ENCODE data around the gene GPR171.

Gene GPR171

DNA sequence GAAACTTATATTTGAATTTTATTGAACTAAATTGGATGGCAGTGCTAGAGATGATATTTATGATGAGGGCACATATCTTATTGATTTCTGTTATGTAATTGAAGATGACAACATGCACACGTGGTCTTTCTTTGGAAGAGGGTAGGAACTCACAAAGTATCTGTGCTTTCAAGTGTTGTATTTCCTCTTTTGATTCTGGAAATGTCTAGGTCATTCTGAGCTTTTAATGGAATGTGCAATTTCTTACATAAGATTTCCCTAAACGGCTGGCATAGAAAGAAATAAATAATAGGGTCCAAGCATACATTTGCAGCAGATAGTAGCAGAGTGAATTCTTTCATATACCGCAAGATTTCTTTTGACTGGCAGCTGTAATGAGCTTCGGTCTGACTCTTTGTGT is 10.1 kb upstream of the GPR171 start:
- no peak for DNase-seq

DNA sequence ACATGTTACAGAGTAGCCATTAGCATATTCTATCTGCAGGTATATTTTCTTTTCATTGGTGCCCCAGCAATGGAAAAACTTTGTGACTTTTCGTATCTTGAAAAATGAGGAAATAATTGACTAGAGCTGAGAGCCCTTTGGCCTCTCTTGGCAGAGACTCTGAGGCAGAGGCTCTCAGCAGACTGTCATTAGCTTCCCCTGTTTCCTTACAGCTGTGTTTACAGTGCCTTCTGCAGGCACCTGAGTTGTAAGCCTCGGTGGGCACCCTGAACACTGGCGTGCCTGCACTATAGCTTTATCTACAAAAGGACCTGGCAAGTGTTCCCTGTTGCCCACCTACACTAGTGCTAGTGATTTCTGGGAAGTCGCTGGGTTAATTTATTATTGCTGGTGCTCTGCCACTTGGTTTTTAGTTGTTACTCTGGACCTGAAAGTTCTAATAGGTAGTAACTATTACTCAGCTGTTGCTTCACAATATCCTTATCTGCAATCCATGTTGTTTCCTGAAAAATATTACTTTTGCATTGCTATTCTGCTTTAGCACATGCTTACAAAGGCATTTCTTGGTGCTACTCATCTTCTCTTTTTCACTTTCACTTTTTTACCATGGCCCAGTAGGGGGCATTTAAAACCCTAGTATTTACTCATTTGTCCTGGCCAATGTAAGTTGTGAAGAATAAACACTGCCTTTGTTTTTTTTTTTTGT is 7.8 kb upstream of the GPR171 start:
- peak; percentile 49 for DNase-seq

DNA sequence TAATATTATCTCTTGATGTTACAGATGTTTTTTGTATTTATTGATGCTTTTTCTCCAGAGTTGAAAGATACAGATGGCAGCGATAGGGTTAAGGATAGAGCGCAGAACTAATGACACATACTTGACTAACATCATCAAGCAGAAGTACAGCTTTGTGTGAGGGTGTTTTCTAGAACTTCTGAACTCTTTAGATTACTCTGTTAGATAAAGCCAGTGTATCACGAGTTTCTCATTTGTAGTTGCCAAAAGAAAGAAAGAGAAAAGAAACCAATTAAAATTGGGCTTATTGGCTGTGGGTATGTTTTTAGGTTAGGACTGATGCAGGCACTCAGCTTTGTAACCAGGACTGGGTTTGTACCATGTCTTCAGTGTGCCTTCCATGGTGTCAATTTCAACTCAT is 6.6 kb upstream of the GPR171 start:
- peak; percentile 13 for DNase-seq

DNA sequence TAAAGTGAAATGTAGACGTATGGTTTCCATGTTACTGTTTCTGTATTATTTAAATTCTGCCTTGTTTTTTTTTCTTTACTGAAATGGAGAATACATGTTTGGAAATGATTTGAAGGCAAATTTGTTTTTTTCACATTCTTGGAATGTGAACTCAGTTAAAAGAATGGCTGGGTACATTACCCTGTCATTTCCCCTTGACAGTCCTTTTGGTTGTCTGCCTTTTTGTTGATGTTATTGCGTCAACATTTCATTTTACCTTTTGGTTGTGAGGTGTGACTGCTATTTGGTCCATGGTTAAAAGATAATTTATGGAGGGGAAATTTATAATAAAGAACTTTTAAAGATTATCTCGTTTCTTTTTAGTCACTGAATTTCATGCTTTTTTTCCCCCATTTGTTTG is 3.2 kb upstream of the GPR171 start:
- DNase-seq = no peak

DNA sequence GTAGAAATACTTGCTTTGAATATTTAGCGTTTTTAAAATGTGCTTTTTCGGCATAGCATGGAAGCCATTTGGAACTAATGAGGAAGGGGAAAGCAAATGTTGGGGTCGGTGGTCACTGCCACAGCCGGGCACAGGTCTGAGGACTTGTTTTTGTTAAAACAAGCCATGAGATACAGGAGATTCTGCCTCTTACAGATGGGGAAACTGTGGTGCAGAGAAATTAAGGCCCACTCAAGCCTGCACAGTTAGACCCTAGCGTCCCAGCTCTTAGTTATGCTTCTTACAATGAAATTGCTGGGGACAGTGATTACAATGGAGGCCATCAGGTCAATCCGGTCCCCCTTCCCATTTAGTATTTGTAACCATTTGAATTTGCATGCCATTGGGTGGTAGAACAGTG is 2.5 kb upstream of the GPR171 start:
- DNase-seq = no peak

DNA sequence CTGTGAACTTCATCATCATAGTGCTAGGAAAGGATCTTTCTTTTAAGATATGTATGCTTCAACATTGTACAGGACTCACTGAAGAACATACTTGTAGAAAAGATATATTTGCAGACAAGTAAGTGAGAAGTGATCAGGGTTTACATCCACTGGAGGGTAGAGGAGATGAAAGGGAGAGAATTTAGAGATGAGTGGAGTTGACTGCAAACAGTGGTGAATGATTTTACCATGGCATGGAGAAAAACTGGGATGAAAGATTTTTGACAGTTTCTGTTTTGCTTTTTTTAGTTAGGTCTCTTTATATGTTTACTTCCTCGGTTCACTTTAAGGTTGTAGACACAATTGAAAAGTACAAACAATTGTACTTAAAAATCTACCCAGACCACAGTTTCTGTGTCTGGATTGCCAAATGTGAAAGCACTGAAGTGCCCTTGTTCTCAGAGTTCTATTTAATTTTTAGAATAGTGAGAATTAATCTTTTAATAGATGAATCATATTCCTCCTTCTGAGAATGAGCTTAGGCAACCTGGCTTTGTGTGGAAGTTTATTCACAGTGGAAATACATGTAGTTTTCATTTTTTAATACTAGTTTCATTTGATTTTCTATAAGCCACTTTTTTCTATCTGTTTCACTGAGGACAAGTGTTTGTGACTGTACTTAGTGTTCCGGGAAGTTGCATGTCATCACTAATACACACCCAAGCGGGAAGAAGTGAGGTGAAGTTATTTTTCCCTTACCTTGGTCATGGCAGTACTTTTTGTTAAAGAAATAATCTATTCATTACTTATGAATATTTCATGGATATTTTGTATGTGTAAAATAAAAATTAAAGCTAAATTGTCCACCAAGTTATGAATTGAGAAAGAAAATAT is 1.8 kb upstream of the GPR171 start:
- no peak for DNase-seq

DNA sequence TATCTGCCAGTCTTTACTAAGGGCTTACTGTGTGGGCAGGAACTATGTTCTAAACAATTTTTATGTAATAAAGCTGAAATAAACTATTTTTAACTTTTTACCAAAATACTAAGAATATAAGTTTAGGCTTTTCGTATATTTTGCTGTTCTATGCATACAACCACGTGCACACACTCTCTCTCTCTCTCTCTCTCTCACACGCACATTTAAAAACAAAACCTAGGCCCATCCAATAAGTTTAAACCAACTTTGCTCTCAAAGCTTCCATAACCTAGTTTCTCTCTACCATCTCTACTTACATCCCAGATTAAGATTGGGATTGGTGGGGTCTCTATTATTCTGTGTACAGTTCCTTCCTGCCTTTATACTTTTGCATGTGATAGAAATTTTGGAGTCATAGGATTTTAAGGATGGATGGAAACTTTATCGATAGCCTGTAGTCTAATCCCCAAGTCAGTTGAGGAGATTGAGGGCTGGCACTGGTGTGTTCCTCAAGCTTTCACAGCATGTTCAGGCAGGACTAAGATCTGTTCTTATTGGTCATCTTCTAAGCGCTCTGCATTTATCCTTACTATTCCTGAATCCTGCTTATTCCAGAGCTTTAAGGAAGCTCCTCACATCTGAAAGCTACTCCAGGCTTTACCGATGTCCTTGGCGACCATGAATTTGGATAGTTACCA is 1.8 kb downstream of the GPR171 start:
- no peak for DNase-seq

DNA sequence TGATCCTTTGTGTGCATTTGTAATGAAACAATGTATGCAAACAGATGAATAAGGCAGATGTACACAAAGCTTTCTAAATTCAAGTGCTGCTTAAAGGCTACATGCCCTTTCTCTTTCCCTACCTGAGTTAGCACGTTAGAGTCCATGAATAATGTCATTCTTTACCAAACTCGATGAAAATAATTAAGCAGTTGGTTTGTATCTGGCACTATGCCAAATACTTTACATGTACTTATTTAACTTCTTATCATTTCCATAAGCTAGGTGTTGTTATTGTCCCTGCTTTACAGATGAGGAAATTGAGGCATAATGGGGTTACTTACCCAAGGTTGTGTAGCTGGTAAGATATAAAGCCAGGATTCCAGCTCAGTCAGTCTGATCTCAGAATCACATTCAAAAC is 2.4 kb downstream of the GPR171 start:
- no peak for DNase-seq

DNA sequence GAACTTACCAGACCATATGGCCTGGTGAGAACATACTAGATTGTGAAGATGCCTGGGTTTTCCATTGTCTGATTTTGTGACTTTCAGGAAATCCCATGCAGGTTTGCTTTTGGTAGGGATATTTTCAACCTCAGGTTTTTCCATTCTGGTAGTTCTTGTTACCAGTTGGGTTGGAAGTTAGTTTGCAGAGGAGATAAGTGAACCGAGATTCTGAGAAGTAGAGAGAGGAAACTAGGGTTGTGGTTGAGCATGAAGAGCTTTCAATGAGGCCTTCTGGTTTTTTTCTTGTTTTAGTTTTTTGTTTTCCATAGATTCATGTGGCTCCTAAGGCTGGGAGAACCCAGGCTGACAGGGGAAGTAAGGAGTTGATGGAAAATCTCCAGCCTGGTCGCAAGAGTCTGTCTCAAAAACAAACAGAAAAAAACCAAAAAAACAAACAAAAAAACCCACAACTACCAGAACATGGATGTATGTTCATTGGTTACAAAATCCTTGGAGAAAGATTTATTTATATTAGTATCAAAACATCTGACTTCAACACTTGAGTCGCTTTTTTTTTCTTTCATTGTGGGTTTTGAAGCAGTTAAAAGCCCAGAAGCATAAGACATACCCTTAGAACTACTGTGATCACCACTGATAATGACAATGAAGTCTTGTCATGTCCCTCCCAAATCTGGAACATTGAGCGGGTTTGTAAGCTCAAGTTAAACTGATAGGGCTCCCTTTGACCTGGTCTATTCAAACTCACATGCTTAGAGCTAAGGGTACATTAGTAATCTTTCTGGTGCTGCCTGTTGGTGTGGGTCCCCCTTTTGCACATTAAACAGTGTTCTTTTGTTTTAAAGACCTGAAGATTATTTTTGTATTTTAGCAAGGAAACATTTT is 3.2 kb downstream of the GPR171 start:
- DNase-seq = peak; percentile 24

DNA sequence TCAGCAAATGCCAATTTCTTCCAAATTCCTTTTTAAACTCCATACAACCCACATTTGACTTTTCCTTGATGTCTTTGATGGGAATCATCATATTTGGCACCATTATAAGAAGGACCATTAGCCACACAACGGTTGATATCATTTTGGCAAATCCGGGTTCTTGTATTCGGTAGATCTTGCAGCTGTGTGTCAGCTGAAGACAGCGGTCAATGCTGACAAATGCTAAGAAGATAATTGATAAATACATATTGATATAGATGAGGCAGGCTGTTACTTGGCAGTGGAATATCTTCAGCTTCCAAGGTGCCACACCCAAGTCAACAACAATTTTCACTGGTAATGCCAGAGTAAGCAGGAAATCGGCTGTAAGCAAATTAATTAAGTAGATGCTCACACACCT is 4.2 kb downstream of the GPR171 start:
- no peak for DNase-seq

DNA sequence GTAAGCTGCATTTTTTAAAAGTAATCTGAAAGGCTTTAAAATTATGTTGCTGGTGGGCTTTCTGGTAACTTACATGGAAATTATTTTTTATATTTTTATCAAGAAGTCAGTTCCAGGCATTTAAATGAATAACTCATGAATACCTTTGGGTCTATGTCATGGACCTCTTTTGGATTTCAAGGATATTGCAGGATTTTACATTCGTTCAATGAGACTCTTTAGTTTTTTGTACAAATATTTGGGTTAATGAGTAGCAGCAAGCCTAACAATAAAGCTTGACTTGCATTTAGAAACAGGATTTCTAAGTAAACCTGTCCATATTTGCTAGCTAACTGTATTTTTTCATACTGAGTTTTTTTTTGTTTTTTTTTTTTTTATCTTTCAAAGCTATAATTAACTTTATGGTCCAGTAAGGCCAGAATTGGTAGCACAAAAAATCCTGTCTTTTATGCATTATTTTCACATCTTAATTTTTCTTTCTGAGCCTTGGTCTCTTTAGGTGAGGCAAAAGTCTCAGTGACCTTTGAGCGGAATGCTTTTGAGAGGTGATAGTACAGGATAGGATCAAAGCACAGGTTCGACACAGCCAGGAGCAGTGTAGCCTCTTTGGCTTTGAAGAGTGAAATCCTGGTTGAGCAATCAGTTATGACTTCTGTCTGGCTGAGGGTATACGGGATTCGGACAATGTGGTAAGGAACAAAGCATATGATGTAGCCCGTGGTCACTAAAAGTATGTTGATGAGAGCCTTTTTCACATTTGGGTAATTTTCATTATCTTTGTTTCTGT is 4.8 kb downstream of the GPR171 start:
- DNase-seq = no peak

DNA sequence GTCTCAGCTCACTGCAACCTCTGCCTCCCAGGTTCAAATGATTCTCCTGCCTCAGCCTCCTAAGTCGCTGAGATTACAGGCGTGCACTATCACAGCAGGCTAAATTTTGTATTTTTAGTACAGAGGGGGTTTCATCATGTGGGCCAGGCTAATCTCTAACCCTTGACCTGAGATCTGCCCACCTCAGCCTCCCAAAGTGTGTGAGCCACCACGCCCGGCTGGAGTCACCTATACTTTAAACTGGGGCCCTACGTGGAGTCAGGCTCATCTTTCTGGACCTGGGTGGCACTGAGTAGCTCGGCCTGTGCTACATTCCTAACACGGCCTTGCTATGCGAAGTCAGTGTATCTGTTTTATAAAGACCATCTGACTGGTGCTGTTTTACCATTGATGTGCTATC is 5.8 kb downstream of the GPR171 start:
- DNase-seq = no peak

DNA sequence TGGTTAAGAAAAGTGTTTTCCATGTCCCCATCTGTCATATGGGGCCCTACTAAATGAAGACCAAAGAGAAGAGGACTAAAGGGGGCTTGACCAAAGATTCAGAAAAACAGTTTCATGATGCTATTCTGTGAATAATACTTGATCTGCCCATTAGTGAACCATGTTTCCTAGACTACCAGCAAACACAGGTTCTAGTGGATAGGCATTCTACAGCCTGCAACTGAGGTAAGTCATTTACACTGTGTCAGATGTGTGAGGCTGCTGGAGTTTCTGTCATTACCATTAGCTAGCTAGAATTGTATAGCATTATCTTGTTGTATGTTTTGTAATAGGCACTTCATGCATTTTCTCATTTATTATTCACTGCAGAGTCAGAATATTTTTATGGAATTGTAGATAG is 6.6 kb downstream of the GPR171 start:
- no peak for DNase-seq

DNA sequence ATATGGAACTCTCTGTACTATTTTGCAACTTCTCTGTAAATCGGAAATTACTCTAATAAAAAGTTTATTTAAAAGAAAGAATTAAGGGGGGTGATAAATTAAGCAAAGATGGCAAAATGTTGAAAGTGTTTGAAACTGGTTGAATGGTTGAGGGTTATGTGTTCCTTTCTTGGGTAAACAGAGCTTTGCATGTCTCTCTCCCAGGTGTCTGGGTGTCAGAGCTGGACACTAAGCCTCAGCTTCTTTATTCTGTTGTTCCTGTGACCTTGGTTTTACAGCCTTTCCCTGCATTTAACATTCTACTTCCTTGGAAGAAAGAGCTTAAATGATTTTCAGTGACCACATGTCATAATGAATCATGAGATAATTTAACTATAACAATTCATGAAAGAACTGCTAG is 7.2 kb downstream of the GPR171 start:
- DNase-seq = no peak

DNA sequence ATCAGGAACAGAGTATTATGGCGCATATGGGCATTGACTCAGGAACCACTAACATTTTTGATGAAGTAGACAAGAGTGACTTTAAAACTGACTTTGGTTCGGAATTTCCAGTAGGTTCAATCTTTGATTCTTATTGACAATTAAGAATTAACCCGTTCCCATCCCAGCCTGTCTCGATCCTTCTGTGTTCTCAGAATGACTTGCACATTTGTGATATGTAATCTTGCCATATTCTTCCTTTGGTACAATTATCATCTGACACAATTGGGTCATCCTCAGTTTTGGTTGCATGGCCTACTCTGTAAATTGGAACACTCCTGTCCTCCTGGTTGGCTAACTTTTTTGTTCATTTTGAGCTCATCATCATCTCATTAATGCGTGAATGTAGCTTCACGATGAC is 10.5 kb downstream of the GPR171 start:
- no peak for DNase-seq

DNA sequence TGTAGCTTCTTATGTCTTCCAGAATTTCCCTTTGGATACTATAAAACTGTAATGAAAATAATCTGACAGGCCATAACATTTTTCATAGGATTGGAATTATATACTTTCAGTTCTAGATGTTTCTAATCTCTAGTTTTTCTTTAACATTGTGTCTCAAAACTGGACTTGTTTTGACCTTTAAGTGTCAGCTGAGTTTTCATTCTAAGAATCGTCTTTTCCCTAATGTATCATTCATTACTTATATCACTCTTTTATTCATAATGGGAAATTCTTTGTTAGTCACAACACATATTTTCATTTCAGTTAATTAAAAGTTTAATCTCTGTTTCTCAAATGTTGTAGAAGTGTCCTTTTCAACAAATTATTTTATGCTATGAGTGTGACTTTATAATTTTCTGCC is 11.9 kb downstream of the GPR171 start:
- no peak for DNase-seq

DNA sequence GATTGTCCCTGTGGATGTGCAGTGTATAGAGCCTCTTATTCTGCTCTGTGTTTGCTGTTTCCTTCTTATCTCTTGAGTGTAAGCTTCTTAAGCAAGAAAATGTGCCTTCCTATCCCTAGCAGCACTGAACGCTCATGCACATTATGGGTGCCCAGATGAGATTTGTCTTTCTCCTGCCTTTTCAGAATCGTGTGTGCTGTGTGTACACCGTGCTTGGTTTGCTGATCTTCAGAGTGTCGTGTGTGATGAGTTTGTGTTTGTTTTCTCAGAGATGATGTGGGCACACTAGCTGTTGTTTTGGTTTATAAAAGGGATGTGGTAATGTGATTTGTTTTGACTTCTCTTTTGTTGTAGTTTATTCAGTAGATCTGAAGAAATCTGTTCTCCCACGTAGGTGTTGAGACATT is 19.7 kb downstream of the GPR171 start:
- DNase-seq = no peak

DNA sequence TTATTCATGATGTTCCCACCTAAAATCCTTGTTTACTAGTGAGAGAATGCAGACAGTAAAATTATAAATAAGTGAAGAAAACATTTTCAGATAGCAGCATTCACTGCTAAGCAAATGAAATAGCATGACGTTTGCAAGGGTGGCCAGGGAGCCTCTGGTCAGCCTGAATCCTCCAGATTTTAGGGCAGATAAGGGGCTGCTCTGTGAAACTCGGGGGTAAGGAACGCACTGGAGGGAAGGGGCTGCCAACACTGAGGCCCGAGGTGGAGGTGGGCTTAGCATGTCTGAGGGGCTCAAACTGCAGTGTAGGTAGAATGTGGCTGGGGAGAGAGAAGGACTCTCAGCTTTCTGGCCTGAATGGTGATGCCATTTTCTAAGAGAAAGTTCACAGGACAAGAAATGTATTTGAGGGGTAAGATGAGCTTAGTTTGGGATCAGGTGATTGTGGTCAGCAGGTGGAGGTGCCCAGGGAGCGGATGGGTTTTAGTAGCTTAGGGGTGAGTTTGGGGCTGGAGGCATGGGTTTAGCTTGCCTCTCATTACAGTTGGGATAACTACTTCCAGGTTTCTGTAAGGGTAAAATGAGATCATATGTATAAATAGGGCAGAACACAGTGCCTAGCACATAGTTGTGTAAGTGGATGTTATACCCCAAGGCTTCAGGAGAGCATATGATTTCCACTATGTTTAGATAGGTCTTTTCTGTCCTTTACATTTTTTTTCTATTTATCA is 20.5 kb downstream of the GPR171 start:
- no peak for DNase-seq

DNA sequence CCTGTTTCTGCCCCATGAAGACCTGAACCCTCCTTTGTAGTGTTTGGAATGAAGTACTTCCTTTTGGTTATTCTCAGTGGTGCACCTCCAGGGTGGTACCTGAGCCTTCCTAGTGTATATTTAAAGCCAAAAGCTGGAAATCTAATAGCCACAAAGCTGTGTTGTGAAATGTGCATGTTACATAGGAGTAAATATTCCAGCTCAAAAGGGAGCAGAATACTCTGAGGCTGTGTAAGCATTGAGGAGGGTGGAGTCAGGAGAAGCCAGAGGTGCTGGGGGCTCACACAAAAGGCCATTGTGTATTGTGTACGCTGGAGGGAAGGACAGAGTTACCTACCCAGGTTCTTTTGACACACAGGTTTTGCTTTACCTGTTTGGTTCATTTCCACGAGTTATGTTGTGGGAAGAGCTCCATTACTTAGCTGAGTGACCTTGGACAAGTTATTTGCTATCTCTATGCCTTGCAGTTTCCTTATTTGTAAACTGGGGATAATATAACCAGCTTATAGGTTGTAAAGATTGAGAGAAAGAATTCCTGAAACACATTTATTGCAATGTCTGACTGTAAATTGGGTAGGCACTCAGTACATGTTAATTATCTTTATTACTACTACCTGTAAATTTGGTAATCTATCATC is 24.7 kb downstream of the GPR171 start:
- no peak for DNase-seq

DNA sequence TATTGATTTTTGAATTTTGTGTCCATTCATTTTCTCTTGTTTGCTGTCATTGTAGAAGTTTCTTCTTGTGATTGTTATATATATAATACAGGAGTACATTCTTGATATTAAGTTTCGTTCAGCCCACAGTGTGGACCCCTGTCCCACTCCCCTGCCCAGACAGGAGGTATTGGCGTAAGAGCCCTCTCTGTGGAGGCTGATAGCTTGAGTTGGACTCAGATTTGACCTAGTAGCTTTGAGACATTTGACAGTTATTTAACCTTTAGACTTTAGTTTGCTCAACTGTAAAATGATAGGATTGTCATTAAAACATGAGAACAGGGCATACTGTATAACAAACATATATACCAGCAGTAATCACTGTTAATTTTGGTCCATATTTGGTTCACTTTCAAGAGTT is 27.1 kb downstream of the GPR171 start:
- DNase-seq = no peak

DNA sequence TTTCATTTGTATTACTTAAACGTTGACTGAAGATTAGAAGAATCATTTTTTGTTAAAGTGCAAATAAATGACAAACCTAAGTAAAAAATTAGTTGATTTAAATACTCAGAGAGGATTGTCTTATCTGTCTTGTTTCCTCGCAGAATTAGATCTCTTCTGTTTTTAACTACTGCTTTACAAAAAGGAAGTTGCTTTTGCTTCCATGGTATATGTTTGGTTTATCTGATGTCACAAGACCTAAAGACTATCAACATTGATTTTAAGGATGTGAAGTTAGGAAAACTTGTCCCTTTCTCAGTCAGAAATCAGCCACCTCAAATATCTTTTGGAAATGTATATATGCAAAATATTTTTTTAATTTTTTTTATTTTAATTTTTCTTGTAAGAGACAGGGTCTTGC is 28.7 kb downstream of the GPR171 start:
- DNase-seq = peak; percentile 13

Data from hematopoietic multipotent progenitor cell treated with erythropoietin and hydrocortisone succinate and interleukin-3 and kit ligand, for 6 days (in vitro differentiated cells).